Measurements from ENCODE around the gene UBA3.

The UBA3 gene

GRCh38 chr3:69080233-69080920 lies at the start of gene UBA3:
Gene UBA3 (minus strand): TSS chr3:69080365. CDS start chr3:69080353, 12 bp downstream.
- no peaks in the 10 kb centered on the region for H3K9me3 Mint-ChIP-seq
- H3K27ac Mint-ChIP-seq = peak within 1 kb of the TSS; percentile 96
- H3K4me1 Mint-ChIP-seq (ENCODE audit: low read depth) = peaks cover 62% of the 10 kb centered on the region
- H3K4me3 Mint-ChIP-seq = peak within 1 kb of the TSS; percentile 96
- no peaks in the 10 kb centered on the region for H3K27me3 Mint-ChIP-seq (ENCODE audit: low read depth)
- H3K36me3 Mint-ChIP-seq (ENCODE audit: low read depth) = peaks cover 18% of the 10 kb centered on the region
- DNase-seq (ENCODE audit: low spot score) = peak; percentile 86

- Mint-ChIP-seq H3K27ac (no peak overlapping the region), H3K4me1 (ENCODE audit: low read depth) (no peaks in the 10 kb centered on the region), H3K27me3 (ENCODE audit: low read depth) (peaks cover 16% of the 10 kb centered on the region), H3K9me3 (no peaks in the 10 kb centered on the region), H3K36me3 (ENCODE audit: low read depth) (no peaks in the 10 kb centered on the region), H3K4me3 (no peak overlapping the region)
- no peak for DNase-seq (ENCODE audit: low spot score)
Observed at GRCh38 chr3:69129531-69129930, 49.4 kb upstream of the UBA3 start.

DNA sequence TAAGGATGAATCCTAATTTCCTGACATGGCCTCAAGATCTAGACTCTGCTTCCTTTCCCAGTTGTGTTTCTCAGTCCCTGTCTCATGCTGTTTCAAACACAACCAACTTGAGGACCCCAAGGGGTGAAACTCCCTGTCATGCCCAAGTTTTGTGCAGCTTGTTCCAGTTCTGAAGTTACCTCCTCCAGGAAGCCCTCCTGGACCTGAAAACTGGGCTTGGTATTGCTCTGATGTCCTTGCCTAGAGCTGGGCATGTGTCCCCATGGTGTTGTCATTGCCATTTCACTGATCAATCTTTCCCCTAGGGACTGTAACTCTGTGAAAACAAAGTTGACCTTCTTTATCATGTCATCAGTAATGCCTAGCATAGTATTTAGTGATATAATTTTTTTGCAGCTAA lies 48.3 kb upstream of the UBA3 start:
- peaks cover 19% of the 10 kb centered on the region for H3K27me3 Mint-ChIP-seq (ENCODE audit: low read depth)
- no peaks in the 10 kb centered on the region for H3K9me3 Mint-ChIP-seq
- H3K36me3 Mint-ChIP-seq (ENCODE audit: low read depth) = no peaks in the 10 kb centered on the region
- no peak overlapping the region for H3K27ac Mint-ChIP-seq
- H3K4me3 Mint-ChIP-seq = no peak overlapping the region
- DNase-seq (ENCODE audit: low spot score) = no peak
- H3K4me1 Mint-ChIP-seq (ENCODE audit: low read depth) = no peaks in the 10 kb centered on the region

- H3K27ac Mint-ChIP-seq = no peak overlapping the region
- no peaks in the 10 kb centered on the region for H3K9me3 Mint-ChIP-seq
- peaks cover 19% of the 10 kb centered on the region for H3K27me3 Mint-ChIP-seq (ENCODE audit: low read depth)
- H3K36me3 Mint-ChIP-seq (ENCODE audit: low read depth) = no peaks in the 10 kb centered on the region
- DNase-seq (ENCODE audit: low spot score) = no peak
- no peaks in the 10 kb centered on the region for H3K4me1 Mint-ChIP-seq (ENCODE audit: low read depth)
- no peak overlapping the region for H3K4me3 Mint-ChIP-seq
Observed at GRCh38 chr3:69126999-69127398, 46.8 kb upstream of the UBA3 start.

GRCh38 chr3:69126216-69126615 lies 46.1 kb upstream of the UBA3 start:
- Mint-ChIP-seq H3K9me3 (no peaks in the 10 kb centered on the region), H3K27me3 (ENCODE audit: low read depth) (peaks cover 19% of the 10 kb centered on the region), H3K4me1 (ENCODE audit: low read depth) (no peaks in the 10 kb centered on the region), H3K4me3 (no peak overlapping the region), H3K27ac (no peak overlapping the region), H3K36me3 (ENCODE audit: low read depth) (no peaks in the 10 kb centered on the region)
- no peak for DNase-seq (ENCODE audit: low spot score)

DNA sequence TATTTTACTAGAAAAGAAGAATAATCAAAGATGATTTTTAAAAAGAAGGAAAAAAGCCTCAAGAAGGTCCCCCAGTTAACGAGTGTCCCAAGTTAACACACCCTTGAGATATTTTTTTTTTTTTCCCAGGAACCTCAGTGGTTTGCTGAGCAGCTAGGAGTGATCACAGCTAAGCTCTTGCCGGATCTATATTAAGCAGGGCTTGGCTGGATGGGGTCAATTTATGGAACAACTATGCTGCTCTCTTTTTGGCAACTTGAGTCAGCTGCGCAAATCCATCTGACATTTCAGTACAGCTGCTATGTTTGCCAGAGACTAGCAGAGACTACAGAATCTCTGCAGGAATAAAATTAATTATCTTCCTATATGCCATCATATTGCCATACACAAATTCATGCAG lies 42.2 kb upstream of the UBA3 start, which contains the start of gene LMOD3:
Gene LMOD3, minus strand, starts transcription at position 193 of the 400 bp plus-strand sequence. CDS start 209 bp downstream, outside the sequence.
- Mint-ChIP-seq H3K27ac (no peak within 1 kb of the TSS), H3K9me3 (no peaks in the 10 kb centered on the region), H3K27me3 (ENCODE audit: low read depth) (peaks cover 12% of the 10 kb centered on the region), H3K4me1 (ENCODE audit: low read depth) (no peaks in the 10 kb centered on the region), H3K4me3 (no peak within 1 kb of the TSS), H3K36me3 (ENCODE audit: low read depth) (no peaks in the 10 kb centered on the region)
- no peak for DNase-seq (ENCODE audit: low spot score)

DNA sequence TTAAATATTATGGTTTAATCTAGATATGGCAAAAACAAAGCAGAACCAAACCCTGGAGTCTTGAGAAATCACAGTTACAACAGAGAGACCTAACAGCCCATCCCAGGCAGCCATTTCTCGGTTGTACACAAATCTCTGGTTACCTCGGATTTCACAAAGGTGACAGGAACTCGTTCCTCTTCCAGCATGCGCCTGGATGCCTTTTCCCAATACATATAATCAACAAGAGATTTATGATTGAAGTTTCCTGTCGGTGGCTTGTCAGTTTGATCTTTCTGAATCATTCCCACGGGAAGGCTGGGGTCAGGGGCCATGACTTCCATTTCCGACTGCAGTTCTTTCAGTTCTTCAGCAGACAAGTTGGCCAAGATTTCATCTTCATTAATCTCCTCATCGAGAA lies 41.8 kb upstream of the UBA3 start:
- H3K27me3 Mint-ChIP-seq (ENCODE audit: low read depth) = peaks cover 10% of the 10 kb centered on the region
- H3K36me3 Mint-ChIP-seq (ENCODE audit: low read depth) = no peaks in the 10 kb centered on the region
- no peaks in the 10 kb centered on the region for H3K9me3 Mint-ChIP-seq
- H3K27ac Mint-ChIP-seq = no peak overlapping the region
- H3K4me3 Mint-ChIP-seq = no peak overlapping the region
- no peak for DNase-seq (ENCODE audit: low spot score)
- no peaks in the 10 kb centered on the region for H3K4me1 Mint-ChIP-seq (ENCODE audit: low read depth)

GRCh38 chr3:69121513-69121912 lies 41.3 kb upstream of the UBA3 start:
- H3K36me3 Mint-ChIP-seq (ENCODE audit: low read depth) = no peaks in the 10 kb centered on the region
- peaks cover 7% of the 10 kb centered on the region for H3K27me3 Mint-ChIP-seq (ENCODE audit: low read depth)
- no peak overlapping the region for H3K27ac Mint-ChIP-seq
- H3K4me3 Mint-ChIP-seq = no peak overlapping the region
- H3K9me3 Mint-ChIP-seq = no peaks in the 10 kb centered on the region
- no peak for DNase-seq (ENCODE audit: low spot score)
- H3K4me1 Mint-ChIP-seq (ENCODE audit: low read depth) = no peaks in the 10 kb centered on the region

DNA sequence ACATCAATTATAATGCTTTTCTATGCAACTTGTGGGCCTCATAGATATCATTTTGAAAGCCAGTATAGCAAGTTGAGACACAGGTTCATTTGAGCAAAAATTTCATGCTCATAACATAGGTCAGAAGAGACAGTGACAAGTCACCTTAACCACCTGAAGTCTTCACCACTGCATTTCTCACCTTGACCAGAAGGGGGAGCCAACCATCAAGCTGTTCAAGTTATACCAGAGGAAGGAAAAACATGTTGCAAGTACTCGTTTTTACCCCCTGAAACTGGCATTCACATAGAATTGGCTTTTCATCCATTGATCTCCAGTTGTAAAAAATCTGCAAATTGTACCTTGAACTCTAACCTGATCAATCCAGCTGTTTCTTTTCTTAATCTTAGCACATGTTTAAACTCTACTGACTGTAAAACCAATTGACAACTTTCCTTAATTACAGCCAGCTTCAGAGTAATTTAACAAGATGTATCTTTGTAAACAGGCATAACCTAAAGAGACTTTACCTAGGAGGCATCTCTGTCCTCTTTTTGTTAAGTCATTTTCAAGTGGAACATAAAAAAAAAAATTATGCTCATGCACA lies 40.8 kb upstream of the UBA3 start:
- Mint-ChIP-seq H3K4me3 (no peak overlapping the region), H3K27ac (no peak overlapping the region), H3K4me1 (ENCODE audit: low read depth) (no peaks in the 10 kb centered on the region), H3K9me3 (no peaks in the 10 kb centered on the region), H3K27me3 (ENCODE audit: low read depth) (peaks cover 3% of the 10 kb centered on the region), H3K36me3 (ENCODE audit: low read depth) (no peaks in the 10 kb centered on the region)
- DNase-seq (ENCODE audit: low spot score) = peak; percentile 69

DNA sequence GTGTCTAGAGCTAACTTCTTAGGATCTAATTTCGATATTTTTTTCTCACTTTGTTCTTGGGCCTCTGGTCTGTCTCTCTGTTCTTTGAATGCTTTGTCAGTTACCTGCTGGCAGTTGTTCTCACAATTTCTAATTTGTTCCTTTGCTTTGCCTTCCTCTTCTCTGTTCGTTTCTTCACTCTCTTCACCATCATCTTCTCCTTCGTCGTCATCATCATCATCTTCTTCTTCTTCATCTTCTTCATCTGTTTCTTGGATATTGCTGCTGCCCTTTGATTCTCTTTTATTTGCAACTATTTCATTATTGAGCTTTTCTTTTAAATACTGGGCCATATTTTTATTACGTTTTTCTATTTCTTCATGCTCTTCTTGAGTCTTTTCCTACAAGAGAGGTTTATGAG lies 39.5 kb upstream of the UBA3 start:
- H3K4me3 Mint-ChIP-seq = no peak overlapping the region
- no peaks in the 10 kb centered on the region for H3K9me3 Mint-ChIP-seq
- H3K27me3 Mint-ChIP-seq (ENCODE audit: low read depth) = peaks cover 3% of the 10 kb centered on the region
- no peak for DNase-seq (ENCODE audit: low spot score)
- no peaks in the 10 kb centered on the region for H3K4me1 Mint-ChIP-seq (ENCODE audit: low read depth)
- no peaks in the 10 kb centered on the region for H3K36me3 Mint-ChIP-seq (ENCODE audit: low read depth)
- no peak overlapping the region for H3K27ac Mint-ChIP-seq

GRCh38 chr3:69119138-69119537 lies 39.0 kb upstream of the UBA3 start:
- Mint-ChIP-seq H3K9me3 (no peaks in the 10 kb centered on the region), H3K4me3 (no peak overlapping the region), H3K27me3 (ENCODE audit: low read depth) (peaks cover 3% of the 10 kb centered on the region), H3K4me1 (ENCODE audit: low read depth) (no peaks in the 10 kb centered on the region), H3K27ac (no peak overlapping the region), H3K36me3 (ENCODE audit: low read depth) (no peaks in the 10 kb centered on the region)
- DNase-seq (ENCODE audit: low spot score) = no peak

GRCh38 chr3:69118555-69118954 lies 38.4 kb upstream of the UBA3 start:
- H3K27ac Mint-ChIP-seq = no peak overlapping the region
- no peak overlapping the region for H3K4me3 Mint-ChIP-seq
- no peaks in the 10 kb centered on the region for H3K36me3 Mint-ChIP-seq (ENCODE audit: low read depth)
- no peaks in the 10 kb centered on the region for H3K9me3 Mint-ChIP-seq
- DNase-seq (ENCODE audit: low spot score) = no peak
- H3K27me3 Mint-ChIP-seq (ENCODE audit: low read depth) = no peaks in the 10 kb centered on the region
- no peaks in the 10 kb centered on the region for H3K4me1 Mint-ChIP-seq (ENCODE audit: low read depth)

DNA sequence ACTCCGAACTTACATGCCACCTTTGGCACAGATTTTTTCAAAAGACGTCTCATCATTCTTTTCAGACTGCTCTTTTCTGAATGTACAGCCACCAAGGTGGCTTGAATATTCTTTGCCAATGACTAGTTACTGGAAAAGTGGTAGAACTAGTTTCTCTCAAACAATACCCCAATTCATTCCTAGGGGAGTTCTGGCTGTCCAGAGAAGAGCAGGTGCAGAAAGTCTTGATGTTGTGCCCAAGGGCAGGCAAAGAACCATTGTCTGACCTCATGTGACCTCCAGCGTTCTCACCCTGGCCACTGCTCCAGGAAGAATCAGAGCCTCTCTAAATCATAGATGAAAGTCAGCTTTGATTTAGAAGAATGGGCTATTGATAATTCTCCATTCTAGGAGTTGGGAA lies 36.7 kb upstream of the UBA3 start:
- no peaks in the 10 kb centered on the region for H3K36me3 Mint-ChIP-seq (ENCODE audit: low read depth)
- DNase-seq (ENCODE audit: low spot score) = no peak
- H3K4me1 Mint-ChIP-seq (ENCODE audit: low read depth) = no peaks in the 10 kb centered on the region
- H3K4me3 Mint-ChIP-seq = no peak overlapping the region
- H3K9me3 Mint-ChIP-seq = no peaks in the 10 kb centered on the region
- no peak overlapping the region for H3K27ac Mint-ChIP-seq
- H3K27me3 Mint-ChIP-seq (ENCODE audit: low read depth) = no peaks in the 10 kb centered on the region

DNA sequence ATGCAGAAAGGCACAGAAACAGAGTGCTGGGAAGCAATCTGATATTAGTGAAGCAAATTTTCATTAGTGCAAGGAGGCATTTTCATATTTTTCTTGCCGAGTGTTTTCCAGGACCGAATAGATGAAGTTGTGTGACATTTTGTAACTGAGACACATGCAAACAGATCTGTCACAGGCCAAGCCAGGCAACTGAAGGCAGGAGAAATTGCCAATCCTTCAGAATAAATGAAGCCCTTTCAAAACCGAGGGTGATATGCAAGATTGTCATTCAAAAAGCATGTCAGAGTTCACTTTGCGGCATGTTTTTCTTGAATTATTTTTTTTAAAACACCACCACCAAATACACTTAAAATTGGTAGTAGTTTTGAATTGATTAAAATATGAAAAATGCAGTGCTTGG lies 36.0 kb upstream of the UBA3 start:
- Mint-ChIP-seq H3K27me3 (ENCODE audit: low read depth) (no peaks in the 10 kb centered on the region), H3K9me3 (no peaks in the 10 kb centered on the region), H3K4me3 (no peak overlapping the region), H3K36me3 (ENCODE audit: low read depth) (no peaks in the 10 kb centered on the region), H3K4me1 (ENCODE audit: low read depth) (no peaks in the 10 kb centered on the region), H3K27ac (no peak overlapping the region)
- DNase-seq (ENCODE audit: low spot score) = no peak

- DNase-seq (ENCODE audit: low spot score) = no peak
- no peaks in the 10 kb centered on the region for H3K27me3 Mint-ChIP-seq (ENCODE audit: low read depth)
- no peaks in the 10 kb centered on the region for H3K4me1 Mint-ChIP-seq (ENCODE audit: low read depth)
- no peaks in the 10 kb centered on the region for H3K9me3 Mint-ChIP-seq
- no peaks in the 10 kb centered on the region for H3K36me3 Mint-ChIP-seq (ENCODE audit: low read depth)
- H3K27ac Mint-ChIP-seq = no peak overlapping the region
- H3K4me3 Mint-ChIP-seq = no peak overlapping the region
Observed at GRCh38 chr3:69115731-69116130, 35.6 kb upstream of the UBA3 start.
